ENCODE measurements around the gene ZNF280B. TPM values are rescaled to one million over a fixed set of nuclear protein-coding genes. Genes with fewer than 3 reads are reported as not detected.

Gene ZNF280B
- total RNA-seq, 1 donor from 2014 or later: 4.0 TPM

DNA sequence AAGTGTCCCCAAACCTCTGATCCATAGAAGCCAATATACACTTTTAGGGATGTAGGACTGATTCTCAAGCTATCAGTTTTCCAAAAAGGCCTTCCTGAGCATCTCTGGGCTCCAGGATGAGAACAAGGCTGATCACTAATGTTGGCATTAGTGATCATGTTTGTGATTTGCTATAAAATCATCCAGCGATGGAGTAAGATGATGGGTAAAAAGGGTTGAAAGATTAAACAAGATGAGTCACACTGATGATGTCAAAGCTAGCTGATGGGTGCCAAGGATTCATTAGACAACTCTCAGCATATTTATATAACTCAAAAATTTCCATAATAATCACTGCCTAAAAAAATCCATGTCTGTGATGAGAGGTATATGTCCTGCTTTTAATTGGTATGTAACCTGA is 42.8 kb downstream of the ZNF280B start:
- Mint-ChIP-seq H3K27ac (ENCODE audit: unreplicated experiment) (no peak overlapping the region), H3K4me1 (ENCODE audit: low read depth, unreplicated experiment) (no peaks in the 10 kb centered on the region), H3K27me3 (ENCODE audit: low read depth, unreplicated experiment) (peaks cover 45% of the 10 kb centered on the region), H3K4me3 (ENCODE audit: unreplicated experiment) (no peak overlapping the region), H3K36me3 (ENCODE audit: low read depth, unreplicated experiment) (no peaks in the 10 kb centered on the region), H3K9me3 (ENCODE audit: unreplicated experiment) (peaks cover 4% of the 10 kb centered on the region)
- DNase-seq (ENCODE audit: low read depth): no peak
- Histone ChIP-seq H3K4me1 (ENCODE audit: insufficient read depth, low read length) (no peaks in the 10 kb centered on the region), H3K4me2 (ENCODE audit: low read length) (no peak overlapping the region), H3K4me3 (ENCODE audit: insufficient read depth, low read depth, low read length) (no peak overlapping the region), H3K9ac (ENCODE audit: low read length) (no peak overlapping the region), H3K9me3 (ENCODE audit: insufficient read depth, low read depth, low read length) (no peaks in the 10 kb centered on the region), H3K27me3 (ENCODE audit: insufficient read depth, low read length) (peaks cover 3% of the 10 kb centered on the region), H3K36me3 (ENCODE audit: insufficient read depth, low read length) (no peaks in the 10 kb centered on the region), H3K79me2 (ENCODE audit: insufficient read depth, low read length) (no peaks in the 10 kb centered on the region), H3K27ac (ENCODE audit: low read depth, low read length) (no peak overlapping the region), H2AFZ (ENCODE audit: low read depth, low read length) (no peak overlapping the region), H4K20me1 (ENCODE audit: insufficient read depth, low read length) (no peaks in the 10 kb centered on the region)
- no peak for TF ChIP-seq CTCF (IDR thresholded peaks at IDR 0.05; ENCODE audit: insufficient read depth, low read depth, low read length)
- no peak for TF ChIP-seq EZH2 (IDR thresholded peaks at IDR 0.05; ENCODE audit: insufficient read depth, low read length)
- no peak for FAIRE-seq

DNA sequence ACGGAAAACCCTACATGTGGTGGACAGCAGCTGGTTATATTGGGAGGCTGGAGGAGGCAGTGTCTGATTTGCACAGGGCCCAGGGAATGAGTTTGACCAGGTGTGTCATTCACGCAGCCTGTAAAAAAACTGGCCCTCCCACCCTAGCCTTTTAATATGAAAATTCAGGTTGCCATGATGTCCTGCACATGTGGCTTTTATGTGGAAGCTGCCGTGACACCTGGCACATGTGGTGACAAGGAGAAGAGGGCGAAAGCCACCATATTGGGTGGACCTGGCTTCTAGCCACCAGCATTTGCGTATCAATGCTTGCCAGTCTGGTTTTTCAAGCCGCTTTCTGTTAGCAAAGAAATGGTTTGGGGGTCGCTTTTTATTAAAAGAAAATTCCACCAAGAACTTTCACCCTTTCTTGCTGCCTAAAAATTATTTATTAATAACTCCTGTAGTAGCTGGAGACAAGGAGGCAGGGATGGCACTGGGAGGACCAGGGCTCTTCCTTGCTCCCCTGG is 43.4 kb downstream of the ZNF280B start:
- H4K20me1 ChIP-seq (ENCODE audit: insufficient read depth, low read length): no peaks in the 10 kb centered on the region
- H3K27ac Mint-ChIP-seq (ENCODE audit: unreplicated experiment): no peak overlapping the region
- peaks cover under 1% of the 10 kb centered on the region for H3K9me3 ChIP-seq (ENCODE audit: insufficient read depth, low read depth, low read length)
- no peak overlapping the region for H3K27ac ChIP-seq (ENCODE audit: low read depth, low read length)
- H3K36me3 Mint-ChIP-seq (ENCODE audit: low read depth, unreplicated experiment): no peaks in the 10 kb centered on the region
- no peak overlapping the region for H3K4me3 Mint-ChIP-seq (ENCODE audit: unreplicated experiment)
- H3K4me1 ChIP-seq (ENCODE audit: insufficient read depth, low read length): no peaks in the 10 kb centered on the region
- no peak overlapping the region for H2AFZ ChIP-seq (ENCODE audit: low read depth, low read length)
- H3K79me2 ChIP-seq (ENCODE audit: insufficient read depth, low read length): no peaks in the 10 kb centered on the region
- H3K27me3 Mint-ChIP-seq (ENCODE audit: low read depth, unreplicated experiment): peaks cover 45% of the 10 kb centered on the region
- peaks cover 3% of the 10 kb centered on the region for H3K27me3 ChIP-seq (ENCODE audit: insufficient read depth, low read length)
- H3K9ac ChIP-seq (ENCODE audit: low read length): no peak overlapping the region
- H3K4me2 ChIP-seq (ENCODE audit: low read length): no peak overlapping the region
- H3K9me3 Mint-ChIP-seq (ENCODE audit: unreplicated experiment): peaks cover 8% of the 10 kb centered on the region
- no peaks in the 10 kb centered on the region for H3K36me3 ChIP-seq (ENCODE audit: insufficient read depth, low read length)
- DNase-seq (ENCODE audit: low read depth): no peak
- no peak for FAIRE-seq
- TF ChIP-seq CTCF (IDR thresholded peaks at IDR 0.05; ENCODE audit: insufficient read depth, low read depth, low read length): no peak
- no peak for TF ChIP-seq EZH2 (IDR thresholded peaks at IDR 0.05; ENCODE audit: insufficient read depth, low read length)
- H3K4me3 ChIP-seq (ENCODE audit: insufficient read depth, low read depth, low read length): no peak overlapping the region
- H3K4me1 Mint-ChIP-seq (ENCODE audit: low read depth, unreplicated experiment): no peaks in the 10 kb centered on the region

DNA sequence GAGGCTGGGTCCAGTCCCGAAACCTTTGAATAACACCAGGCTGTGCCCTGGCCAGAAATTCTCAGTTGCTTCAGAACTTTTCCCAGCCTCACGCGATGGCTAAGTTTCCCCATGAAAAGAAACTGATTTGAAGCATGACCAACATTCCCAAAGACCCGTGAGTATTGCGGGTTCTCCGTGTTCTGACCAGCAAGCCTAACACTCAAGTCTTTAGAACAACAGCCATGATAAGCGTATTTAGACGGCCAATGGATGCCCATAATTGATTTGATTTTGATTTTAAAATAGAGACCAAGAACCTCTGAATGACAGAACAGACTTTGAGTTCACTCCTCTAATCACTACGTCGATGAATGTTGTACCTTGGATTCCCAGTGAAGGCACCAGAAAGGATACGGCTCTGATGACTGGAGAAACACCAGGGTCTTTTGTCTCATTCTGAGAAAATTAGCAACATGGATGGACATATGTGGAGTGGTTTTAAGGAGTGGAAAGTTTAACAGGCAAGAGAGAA is 43.9 kb downstream of the ZNF280B start:
- no peak overlapping the region for H3K27ac Mint-ChIP-seq (ENCODE audit: unreplicated experiment)
- H3K79me2 ChIP-seq (ENCODE audit: insufficient read depth, low read length): no peaks in the 10 kb centered on the region
- H3K9me3 Mint-ChIP-seq (ENCODE audit: unreplicated experiment): peaks cover 11% of the 10 kb centered on the region
- H3K27me3 ChIP-seq (ENCODE audit: insufficient read depth, low read length): peaks cover 3% of the 10 kb centered on the region
- no peak overlapping the region for H3K4me2 ChIP-seq (ENCODE audit: low read length)
- TF ChIP-seq CTCF (IDR thresholded peaks at IDR 0.05; ENCODE audit: insufficient read depth, low read depth, low read length): no peak
- no peak for TF ChIP-seq EZH2 (IDR thresholded peaks at IDR 0.05; ENCODE audit: insufficient read depth, low read length)
- peaks cover 45% of the 10 kb centered on the region for H3K27me3 Mint-ChIP-seq (ENCODE audit: low read depth, unreplicated experiment)
- peaks cover 6% of the 10 kb centered on the region for H3K9me3 ChIP-seq (ENCODE audit: insufficient read depth, low read depth, low read length)
- no peak for DNase-seq (ENCODE audit: low read depth)
- no peak for FAIRE-seq
- no peaks in the 10 kb centered on the region for H3K36me3 ChIP-seq (ENCODE audit: insufficient read depth, low read length)
- no peaks in the 10 kb centered on the region for H3K4me1 Mint-ChIP-seq (ENCODE audit: low read depth, unreplicated experiment)
- H2AFZ ChIP-seq (ENCODE audit: low read depth, low read length): no peak overlapping the region
- no peak overlapping the region for H3K4me3 ChIP-seq (ENCODE audit: insufficient read depth, low read depth, low read length)
- H3K4me3 Mint-ChIP-seq (ENCODE audit: unreplicated experiment): no peak overlapping the region
- no peaks in the 10 kb centered on the region for H4K20me1 ChIP-seq (ENCODE audit: insufficient read depth, low read length)
- no peaks in the 10 kb centered on the region for H3K36me3 Mint-ChIP-seq (ENCODE audit: low read depth, unreplicated experiment)
- H3K4me1 ChIP-seq (ENCODE audit: insufficient read depth, low read length): no peaks in the 10 kb centered on the region
- no peak overlapping the region for H3K27ac ChIP-seq (ENCODE audit: low read depth, low read length)
- no peak overlapping the region for H3K9ac ChIP-seq (ENCODE audit: low read length)

Data from astrocyte (in vitro differentiated cells and primary cell).